ENCODE measurements around the gene WWOX.
A peak's percentile ranks its signal among the peaks of the same experiment; 100 is the strongest.

Gene WWOX

GRCh38 chr16:78212674-78213073, 113.2 kb downstream of the WWOX start:
- no peak for DNase-seq
- in situ Hi-C loops (cut with MboI; ENCODE audit: low pct_unique_long_range_greater_than_20kb, low sequenced_read_pairs), result no loop called here

- in situ Hi-C loops (cut with MboI; ENCODE audit: low pct_unique_long_range_greater_than_20kb, low sequenced_read_pairs), result no loop called here
These were observed 114.3 kb downstream of the WWOX start for GRCh38 chr16:78213751-78214150.

GRCh38 chr16:78215222-78215621, 115.8 kb downstream of the WWOX start:
- DNase-seq, result no peak
- in situ Hi-C loops (cut with MboI; ENCODE audit: low pct_unique_long_range_greater_than_20kb, low sequenced_read_pairs), result no loop called here

More at GRCh38 chr16:78213751-78214150, 114.3 kb downstream of the WWOX start:
- DNase-seq, result no peak

GRCh38 chr16:78216166-78216745, 116.8 kb downstream of the WWOX start:
- no peak for DNase-seq
- in situ Hi-C loops (cut with MboI; ENCODE audit: low pct_unique_long_range_greater_than_20kb, low sequenced_read_pairs), result no loop called here

GRCh38 chr16:78217276-78217675, 117.8 kb downstream of the WWOX start:
- in situ Hi-C loops (cut with MboI; ENCODE audit: low pct_unique_long_range_greater_than_20kb, low sequenced_read_pairs), result no loop called here
- DNase-seq, result no peak

GRCh38 chr16:78218279-78218678, 118.8 kb downstream of the WWOX start:
- no peak for DNase-seq
- in situ Hi-C loops (cut with MboI; ENCODE audit: low pct_unique_long_range_greater_than_20kb, low sequenced_read_pairs), result no loop called here

GRCh38 chr16:78218856-78219651, 119.6 kb downstream of the WWOX start:
- in situ Hi-C loops (cut with MboI; ENCODE audit: low pct_unique_long_range_greater_than_20kb, low sequenced_read_pairs), result no loop called here
- no peak for DNase-seq

- no peak for DNase-seq
- in situ Hi-C loops (cut with MboI; ENCODE audit: low pct_unique_long_range_greater_than_20kb, low sequenced_read_pairs), result no loop called here
These were observed 121.1 kb downstream of the WWOX start for GRCh38 chr16:78220571-78220970.

- in situ Hi-C loops (cut with MboI; ENCODE audit: low pct_unique_long_range_greater_than_20kb, low sequenced_read_pairs), result no loop called here
- no peak for DNase-seq
These were observed 122.4 kb downstream of the WWOX start for GRCh38 chr16:78221892-78222291.

GRCh38 chr16:78224342-78224741, 124.9 kb downstream of the WWOX start:
- in situ Hi-C loops (cut with MboI; ENCODE audit: low pct_unique_long_range_greater_than_20kb, low sequenced_read_pairs), result no loop called here
- no peak for DNase-seq

- DNase-seq, result no peak
- in situ Hi-C loops (cut with MboI; ENCODE audit: low pct_unique_long_range_greater_than_20kb, low sequenced_read_pairs), result no loop called here
These were observed 126.5 kb downstream of the WWOX start for GRCh38 chr16:78225919-78226318.

- DNase-seq, result peak; percentile 25
- in situ Hi-C loops (cut with MboI; ENCODE audit: low pct_unique_long_range_greater_than_20kb, low sequenced_read_pairs), result no loop called here
These were observed 128.4 kb downstream of the WWOX start for GRCh38 chr16:78227855-78228254.

GRCh38 chr16:78228704-78229103, 129.2 kb downstream of the WWOX start:
- DNase-seq, result no peak
- in situ Hi-C loops (cut with MboI; ENCODE audit: low pct_unique_long_range_greater_than_20kb, low sequenced_read_pairs), result no loop called here

- DNase-seq, result no peak
- in situ Hi-C loops (cut with MboI; ENCODE audit: low pct_unique_long_range_greater_than_20kb, low sequenced_read_pairs), result no loop called here
These were observed 131.4 kb downstream of the WWOX start for GRCh38 chr16:78230832-78231231.

GRCh38 chr16:78235168-78235800, 135.8 kb downstream of the WWOX start:
- in situ Hi-C loops (cut with MboI; ENCODE audit: low pct_unique_long_range_greater_than_20kb, low sequenced_read_pairs), result no loop called here
- peak; percentile 83 for DNase-seq

GRCh38 chr16:78235876-78236275, 136.4 kb downstream of the WWOX start:
- in situ Hi-C loops (cut with MboI; ENCODE audit: low pct_unique_long_range_greater_than_20kb, low sequenced_read_pairs), result no loop called here
- DNase-seq, result no peak

- no peak for DNase-seq
- in situ Hi-C loops (cut with MboI; ENCODE audit: low pct_unique_long_range_greater_than_20kb, low sequenced_read_pairs), result no loop called here
These were observed 138.4 kb downstream of the WWOX start for GRCh38 chr16:78237841-78238240.

- DNase-seq, result no peak
- in situ Hi-C loops (cut with MboI; ENCODE audit: low pct_unique_long_range_greater_than_20kb, low sequenced_read_pairs), result no loop called here
These were observed 141.2 kb downstream of the WWOX start for GRCh38 chr16:78240459-78241222.

- in situ Hi-C loops (cut with MboI; ENCODE audit: low pct_unique_long_range_greater_than_20kb, low sequenced_read_pairs), result no loop called here
These were observed 142.8 kb downstream of the WWOX start for GRCh38 chr16:78242239-78242630.

More at GRCh38 chr16:78242239-78242630, 142.8 kb downstream of the WWOX start:
- no peak for DNase-seq
